HepG2 (cell line): ENCODE data around the gene HIPK4. TPM values are rescaled to one million over a fixed set of nuclear protein-coding genes. Genes with fewer than 3 reads are reported as not detected.

ENCODE experiments used
- ATAD3A ChIP-seq: sonication (generic); formaldehyde crosslinking; IDR thresholded peaks from 2 replicates; pipeline ENCODE4 v1.4.0; 2020; ENCODE audit warnings: missing genetic modification reagents
- CAMTA2 ChIP-seq: sonication (generic); formaldehyde crosslinking; IDR thresholded peaks from 2 replicates; pipeline ENCODE4 v1.4.0; 2020; ENCODE audit warnings: mild to moderate bottlenecking, missing genetic modification reagents, borderline replicate concordance
- CREB1 ChIP-seq, 2 experiments: fragments of 450-650 bp in 1 of 2; IDR thresholded peaks; 2 replicates each; pipeline ENCODE4 v1.6.1; 2016 to 2017; ENCODE audit warnings: control low read depth in 1 of 2, mild to moderate bottlenecking in 1 of 2, missing compliant biosample characterization in 1 of 2, missing genetic modification characterization in 1 of 2
- HHEX ChIP-seq: IDR thresholded peaks from 2 replicates; pipeline ENCODE4 v1.6.1; 2016; ENCODE audit warnings: control low read depth
- JARID2 ChIP-seq: sonication (generic); formaldehyde crosslinking; IDR thresholded peaks from 2 replicates; pipeline ENCODE4 v1.8.1; 2023; ENCODE audit warnings: missing genetic modification reagents, inconsistent platforms; ENCODE audit not compliant: insufficient replicate concordance
- KLF6 ChIP-seq: IDR thresholded peaks from 2 replicates; pipeline ENCODE4 v1.8.0; 2016; ENCODE audit warnings: missing biosample characterization, missing genetic modification reagents
- MED1 ChIP-seq: sonication (generic); formaldehyde crosslinking; IDR thresholded peaks from 2 replicates; pipeline ENCODE4 v1.4.0; 2020; ENCODE audit warnings: missing genetic modification reagents
- NFE2L2 ChIP-seq: fragments of 150-350 bp; IDR thresholded peaks from 2 replicates; pipeline ENCODE4 v1.6.1; 2014; ENCODE audit warnings: low read length
- NR2F2 ChIP-seq: IDR thresholded peaks from 2 replicates; pipeline ENCODE4 v1.6.1; 2012; ENCODE audit warnings: low read depth, inconsistent platforms, borderline replicate concordance
- SP2 ChIP-seq: sonication (generic); formaldehyde crosslinking; IDR thresholded peaks from 2 replicates; pipeline ENCODE4 v1.5.1; 2020; ENCODE audit warnings: mild to moderate bottlenecking, missing genetic modification reagents
- TAF1 ChIP-seq: sonication (generic); formaldehyde crosslinking; IDR thresholded peaks from 2 replicates; pipeline ENCODE4 v1.4.0; 2020; ENCODE audit warnings: missing genetic modification reagents
- ZNF382 ChIP-seq: sonication (generic); formaldehyde crosslinking; IDR thresholded peaks from 2 replicates; pipeline ENCODE4 v1.5.0; 2020; ENCODE audit warnings: missing genetic modification reagents, mild to moderate bottlenecking, borderline replicate concordance
- ZNF441 ChIP-seq: sonication (generic); formaldehyde crosslinking; IDR thresholded peaks from 2 replicates; pipeline ENCODE4 v1.7.0; 2021; ENCODE audit warnings: missing genetic modification reagents, borderline replicate concordance
- ZNF468 ChIP-seq: sonication (generic); formaldehyde crosslinking; IDR thresholded peaks from 2 replicates; pipeline ENCODE4 v1.8.0; 2022; ENCODE audit warnings: mild to moderate bottlenecking, moderate library complexity, missing genetic modification reagents
- ZNF552 ChIP-seq: sonication (generic); formaldehyde crosslinking; IDR thresholded peaks from 2 replicates; pipeline ENCODE4 v1.9.0; 2022; ENCODE audit warnings: missing genetic modification reagents, mild to moderate bottlenecking, borderline replicate concordance
- ZNF557 ChIP-seq: sonication (generic); formaldehyde crosslinking; IDR thresholded peaks from 2 replicates; pipeline ENCODE4 v1.4.0; 2020; ENCODE audit warnings: missing genetic modification reagents
- ZNF674 ChIP-seq: sonication (generic); formaldehyde crosslinking; IDR thresholded peaks from 2 replicates; pipeline ENCODE4 v1.5.0; 2020; ENCODE audit warnings: low read depth, mild to moderate bottlenecking, missing genetic modification reagents
- ZNF891 ChIP-seq: sonication (generic); formaldehyde crosslinking; IDR thresholded peaks from 2 replicates; pipeline ENCODE4 v1.5.0; 2020; ENCODE audit warnings: mild to moderate bottlenecking, missing genetic modification reagents
- polyA plus RNA-seq, 8 experiments: library from polyadenylated mRNA; depleted of rRNA in 3 of 8; stranded (reverse) in 7 of 8; unstranded in 1 of 8; fragments of >200 nt; fragmentation: Illumina TruSeq in 4 of 8; extraction: Trizol in 4 of 8; gene quantifications; 2 replicates each; pipeline versions ENCODE4 v1.2.1 to v1.2.3, GENCODE V29; 2011 to 2016; ENCODE audit warnings: low read depth in 4 of 8, missing spikeins in 1 of 8, mixed read lengths in 1 of 8; ENCODE audit not compliant: insufficient read depth in 1 of 8
- total RNA-seq, 5 experiments: library from RNA; depleted of rRNA; stranded (reverse); fragments of >200 nt; fragmentation: Illumina TruSeq; extraction: Trizol; gene quantifications; 2 replicates each; pipeline ENCODE4 v1.2.3, GENCODE V29; 2016; ENCODE audit warnings: low read depth in 1 of 5
- TF ChIP-seq, protein P1 (sequence below): sonication (generic); formaldehyde crosslinking; IDR thresholded peaks from 2 replicates; pipeline ENCODE4 v1.5.1; 2020; ENCODE audit warnings: mild to moderate bottlenecking, missing genetic modification reagents, moderate library complexity
- TF ChIP-seq, protein P2 (sequence below): sonication (generic); formaldehyde crosslinking; IDR thresholded peaks from 2 replicates; pipeline ENCODE4 v1.5.0; 2020; ENCODE audit warnings: missing genetic modification reagents
- TF ChIP-seq, protein P3 (sequence below): sonication (generic); formaldehyde crosslinking; conservative IDR thresholded peaks from 2 replicates; pipeline ENCODE4 v1.5.0; 2020; ENCODE audit warnings: missing genetic modification reagents

HIPK4 gene
- total and polyA plus RNA-seq, 2 of the 13 experiments (the other 11 are each of a cell fraction or from before 2014, with no cell fraction given): 0.03 TPM; not detected in 1

DNA sequence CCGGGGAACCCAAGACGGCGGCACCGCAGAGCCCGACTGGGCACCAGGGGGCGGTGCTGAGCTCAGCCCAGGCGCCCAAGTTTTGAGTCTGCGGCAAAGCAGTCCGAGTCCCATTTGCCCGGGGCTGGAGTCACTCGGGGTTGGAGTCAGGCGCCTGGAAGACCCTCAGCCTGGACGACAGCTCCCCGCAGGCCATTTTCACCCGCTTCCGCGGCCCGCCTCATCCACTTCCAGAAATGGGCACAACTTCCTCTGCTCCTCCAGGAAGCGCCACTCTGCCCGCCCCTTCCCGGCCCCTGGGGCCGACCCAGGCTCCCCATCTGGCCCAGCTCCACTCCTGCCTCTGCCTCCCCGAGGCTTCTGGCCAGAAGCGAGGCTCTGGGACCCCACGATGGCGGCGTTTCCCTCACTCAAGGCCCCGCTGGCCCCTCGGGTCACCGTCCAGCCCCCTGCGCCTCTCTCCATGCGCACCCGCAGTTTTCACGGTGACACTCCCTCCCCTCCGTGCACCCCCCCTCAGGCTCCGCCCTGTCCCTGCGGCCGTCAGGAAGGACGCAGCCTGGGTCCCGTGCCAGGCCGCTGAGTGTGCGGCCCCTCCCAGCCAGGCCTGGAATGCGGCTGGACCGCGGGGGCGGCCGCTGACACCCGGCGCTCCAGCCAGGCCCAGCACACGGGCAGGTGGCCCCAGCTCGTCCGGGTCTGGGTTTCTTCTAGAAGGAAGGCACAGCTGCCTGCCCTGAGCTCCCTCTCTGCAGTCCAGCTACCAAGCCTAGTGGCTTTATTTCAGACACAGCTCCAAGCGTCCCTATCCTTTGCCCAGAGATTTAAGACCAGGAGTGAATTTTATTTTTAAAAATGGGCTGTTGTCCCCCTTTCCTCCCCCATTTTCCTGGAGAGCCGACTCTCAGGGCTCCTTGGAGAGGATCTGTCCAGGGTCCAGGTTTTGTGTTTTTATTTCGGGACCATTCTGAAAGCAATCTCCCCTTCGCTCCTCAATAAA lies 31.1 kb upstream of the HIPK4 start (continued):
- TF ChIP-seq, protein P1, sequence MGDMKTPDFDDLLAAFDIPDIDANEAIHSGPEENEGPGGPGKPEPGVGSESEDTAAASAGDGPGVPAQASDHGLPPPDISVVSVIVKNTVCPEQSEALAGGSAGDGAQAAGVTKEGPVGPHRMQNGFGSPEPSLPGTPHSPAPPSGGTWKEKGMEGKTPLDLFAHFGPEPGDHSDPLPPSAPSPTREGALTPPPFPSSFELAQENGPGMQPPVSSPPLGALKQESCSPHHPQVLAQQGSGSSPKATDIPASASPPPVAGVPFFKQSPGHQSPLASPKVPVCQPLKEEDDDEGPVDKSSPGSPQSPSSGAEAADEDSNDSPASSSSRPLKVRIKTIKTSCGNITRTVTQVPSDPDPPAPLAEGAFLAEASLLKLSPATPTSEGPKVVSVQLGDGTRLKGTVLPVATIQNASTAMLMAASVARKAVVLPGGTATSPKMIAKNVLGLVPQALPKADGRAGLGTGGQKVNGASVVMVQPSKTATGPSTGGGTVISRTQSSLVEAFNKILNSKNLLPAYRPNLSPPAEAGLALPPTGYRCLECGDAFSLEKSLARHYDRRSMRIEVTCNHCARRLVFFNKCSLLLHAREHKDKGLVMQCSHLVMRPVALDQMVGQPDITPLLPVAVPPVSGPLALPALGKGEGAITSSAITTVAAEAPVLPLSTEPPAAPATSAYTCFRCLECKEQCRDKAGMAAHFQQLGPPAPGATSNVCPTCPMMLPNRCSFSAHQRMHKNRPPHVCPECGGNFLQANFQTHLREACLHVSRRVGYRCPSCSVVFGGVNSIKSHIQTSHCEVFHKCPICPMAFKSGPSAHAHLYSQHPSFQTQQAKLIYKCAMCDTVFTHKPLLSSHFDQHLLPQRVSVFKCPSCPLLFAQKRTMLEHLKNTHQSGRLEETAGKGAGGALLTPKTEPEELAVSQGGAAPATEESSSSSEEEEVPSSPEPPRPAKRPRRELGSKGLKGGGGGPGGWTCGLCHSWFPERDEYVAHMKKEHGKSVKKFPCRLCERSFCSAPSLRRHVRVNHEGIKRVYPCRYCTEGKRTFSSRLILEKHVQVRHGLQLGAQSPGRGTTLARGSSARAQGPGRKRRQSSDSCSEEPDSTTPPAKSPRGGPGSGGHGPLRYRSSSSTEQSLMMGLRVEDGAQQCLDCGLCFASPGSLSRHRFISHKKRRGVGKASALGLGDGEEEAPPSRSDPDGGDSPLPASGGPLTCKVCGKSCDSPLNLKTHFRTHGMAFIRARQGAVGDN (CRISPR knock-in tag): peak; percentile 97
- TF ChIP-seq ATAD3A (CRISPR knock-in tag) (no peak), CAMTA2 (CRISPR knock-in tag) (no peak), ZNF382 (CRISPR knock-in tag) (no peak), JARID2 (CRISPR knock-in tag) (peak; percentile 26), HHEX (CRISPR knock-in tag) (no peak), ZNF674 (CRISPR knock-in tag) (0 out of 2 replicates have a peak, but pooled peaks have one; percentile 84), ZNF557 (CRISPR knock-in tag) (0 out of 2 replicates have a peak, but pooled peaks have one; percentile 20), ZNF891 (0 out of 2 replicates have a peak, but pooled peaks have one; percentile 65), NFE2L2 (no peak), SP2 (CRISPR knock-in tag) (no peak), ZNF441 (CRISPR knock-in tag) (peak; percentile 48; the same call in 1 of the 2 replicates), ZNF468 (CRISPR knock-in tag) (0 out of 2 replicates have a peak, but pooled peaks have one; percentile 65), CREB1 (IDR thresholded peaks at IDR 0.05) (peak; percentile 22; the same call in 1 of the 2 replicates), CREB1 (CRISPR knock-in tag; IDR thresholded peaks at IDR 0.05) (no peak), NR2F2 (peak; percentile 34; the same call in 1 of the 2 replicates), ZNF552 (no peak; the same call in none of the 2 replicates), MED1 (CRISPR knock-in tag) (peak; percentile 74), TAF1 (peak; percentile 74), KLF6 (CRISPR knock-in tag) (peak; percentile 36; the same call in 1 of the 2 replicates)
- TF ChIP-seq, protein P2, sequence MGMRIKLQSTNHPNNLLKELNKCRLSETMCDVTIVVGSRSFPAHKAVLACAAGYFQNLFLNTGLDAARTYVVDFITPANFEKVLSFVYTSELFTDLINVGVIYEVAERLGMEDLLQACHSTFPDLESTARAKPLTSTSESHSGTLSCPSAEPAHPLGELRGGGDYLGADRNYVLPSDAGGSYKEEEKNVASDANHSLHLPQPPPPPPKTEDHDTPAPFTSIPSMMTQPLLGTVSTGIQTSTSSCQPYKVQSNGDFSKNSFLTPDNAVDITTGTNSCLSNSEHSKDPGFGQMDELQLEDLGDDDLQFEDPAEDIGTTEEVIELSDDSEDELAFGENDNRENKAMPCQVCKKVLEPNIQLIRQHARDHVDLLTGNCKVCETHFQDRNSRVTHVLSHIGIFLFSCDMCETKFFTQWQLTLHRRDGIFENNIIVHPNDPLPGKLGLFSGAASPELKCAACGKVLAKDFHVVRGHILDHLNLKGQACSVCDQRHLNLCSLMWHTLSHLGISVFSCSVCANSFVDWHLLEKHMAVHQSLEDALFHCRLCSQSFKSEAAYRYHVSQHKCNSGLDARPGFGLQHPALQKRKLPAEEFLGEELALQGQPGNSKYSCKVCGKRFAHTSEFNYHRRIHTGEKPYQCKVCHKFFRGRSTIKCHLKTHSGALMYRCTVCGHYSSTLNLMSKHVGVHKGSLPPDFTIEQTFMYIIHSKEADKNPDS (CRISPR knock-in tag): no peak
- TF ChIP-seq, protein P3, sequence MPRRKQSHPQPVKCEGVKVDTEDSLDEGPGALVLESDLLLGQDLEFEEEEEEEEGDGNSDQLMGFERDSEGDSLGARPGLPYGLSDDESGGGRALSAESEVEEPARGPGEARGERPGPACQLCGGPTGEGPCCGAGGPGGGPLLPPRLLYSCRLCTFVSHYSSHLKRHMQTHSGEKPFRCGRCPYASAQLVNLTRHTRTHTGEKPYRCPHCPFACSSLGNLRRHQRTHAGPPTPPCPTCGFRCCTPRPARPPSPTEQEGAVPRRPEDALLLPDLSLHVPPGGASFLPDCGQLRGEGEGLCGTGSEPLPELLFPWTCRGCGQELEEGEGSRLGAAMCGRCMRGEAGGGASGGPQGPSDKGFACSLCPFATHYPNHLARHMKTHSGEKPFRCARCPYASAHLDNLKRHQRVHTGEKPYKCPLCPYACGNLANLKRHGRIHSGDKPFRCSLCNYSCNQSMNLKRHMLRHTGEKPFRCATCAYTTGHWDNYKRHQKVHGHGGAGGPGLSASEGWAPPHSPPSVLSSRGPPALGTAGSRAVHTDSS (CRISPR knock-in tag): 0 out of 2 replicates have a peak, but pooled peaks have one; percentile 44
